Mesenchymal stem cell (in vitro differentiated cells and primary cell): ENCODE results near the gene ARAP3.

Source experiments
- DNase-seq: peaks from one replicate; pipeline ENCODE4 v3.0.0-alpha.2; 2013
- H2AFZ ChIP-seq: one replicate; pipeline ENCODE4 v1.6.1; 2013; ENCODE audit warnings: low read depth, mild to moderate bottlenecking, control low read depth, inconsistent platforms, low read length, moderate library complexity
- H2AK5ac ChIP-seq: 2 replicates; pipeline ENCODE4 v1.6.1; 2013; ENCODE audit warnings: low read length, moderate library complexity, mild to moderate bottlenecking, inconsistent platforms; ENCODE audit not compliant: severe bottlenecking
- H2BK120ac ChIP-seq: one replicate; pipeline ENCODE4 v1.6.1; 2013; ENCODE audit warnings: low read depth, mild to moderate bottlenecking, inconsistent platforms, low read length, moderate library complexity
- H2BK12ac ChIP-seq, 2 experiments: one replicate each; pipeline ENCODE4 v1.6.1; 2013; ENCODE audit warnings: inconsistent platforms in 2 of 2, low read length in 2 of 2, mild to moderate bottlenecking in 2 of 2, moderate library complexity in 2 of 2, control low read depth in 1 of 2
- H2BK15ac ChIP-seq: one replicate; pipeline ENCODE4 v1.6.1; 2013; ENCODE audit warnings: mild to moderate bottlenecking, low read depth, inconsistent platforms; ENCODE audit not compliant: poor library complexity, severe bottlenecking
- H2BK5ac ChIP-seq: 2 replicates; pipeline ENCODE4 v1.6.1; 2013; ENCODE audit warnings: low read depth, mild to moderate bottlenecking, low read length, control low read depth, inconsistent platforms; ENCODE audit not compliant: poor library complexity, severe bottlenecking
- H3K14ac ChIP-seq, 2 experiments: one replicate each; pipeline ENCODE4 v1.6.1; 2013; ENCODE audit warnings: inconsistent platforms in 2 of 2, low read length in 2 of 2, control low read depth in 1 of 2, mild to moderate bottlenecking in 1 of 2, moderate library complexity in 1 of 2
- H3K18ac ChIP-seq, 2 experiments: one replicate each; pipeline ENCODE4 v1.6.1; 2013; ENCODE audit warnings: inconsistent platforms in 2 of 2, low read length in 2 of 2, control low read depth in 1 of 2, low read depth in 1 of 2, mild to moderate bottlenecking in 1 of 2
- H3K23ac ChIP-seq, 2 experiments: one replicate each; pipeline ENCODE4 v1.6.1; 2013; ENCODE audit warnings: inconsistent platforms in 2 of 2, low read length in 2 of 2, mild to moderate bottlenecking in 2 of 2, moderate library complexity in 2 of 2, control low read depth in 1 of 2
- H3K27ac ChIP-seq: 2 replicates; pipeline ENCODE4 v1.5.1; 2013; ENCODE audit warnings: mild to moderate bottlenecking, moderate library complexity, low read length, control low read depth, inconsistent platforms; ENCODE audit not compliant: poor library complexity, severe bottlenecking
- H3K27me3 ChIP-seq, 2 experiments: 2 replicates each; pipeline versions ENCODE4 v1.6.1 to v1.7.0; 2013; ENCODE audit warnings: low read length in 2 of 2, mild to moderate bottlenecking in 2 of 2, moderate library complexity in 2 of 2, control low read depth in 1 of 2, inconsistent platforms in 1 of 2; ENCODE audit not compliant: control insufficient read depth in 1 of 2, insufficient read depth in 1 of 2
- H3K36me3 ChIP-seq, 2 experiments: 2 replicates each; pipeline versions ENCODE4 v1.6.1 to v1.7.0; 2013; ENCODE audit warnings: low read length in 2 of 2, control low read depth in 1 of 2, inconsistent platforms in 1 of 2, low read depth in 1 of 2, mild to moderate bottlenecking in 1 of 2; ENCODE audit not compliant: insufficient read depth in 2 of 2, control insufficient read depth in 1 of 2
- H3K4ac ChIP-seq, 2 experiments: one replicate each; pipeline ENCODE4 v1.6.1; 2013; ENCODE audit warnings: inconsistent platforms in 2 of 2, low read length in 2 of 2, mild to moderate bottlenecking in 2 of 2, moderate library complexity in 2 of 2, control low read depth in 1 of 2, low read depth in 1 of 2
- H3K4me1 ChIP-seq: 2 replicates; pipeline ENCODE4 v1.6.1; 2013; ENCODE audit warnings: low read depth, low read length, control low read depth; ENCODE audit not compliant: control insufficient read depth, insufficient read depth
- H3K4me2 ChIP-seq: 2 replicates; pipeline ENCODE4 v1.6.1; 2013; ENCODE audit warnings: low read length, mild to moderate bottlenecking, inconsistent platforms; ENCODE audit not compliant: poor library complexity, severe bottlenecking
- H3K4me3 ChIP-seq, 2 experiments: 2 replicates each; pipeline versions ENCODE4 v1.5.1 to v1.7.0; 2013; ENCODE audit warnings: low read length in 2 of 2, mild to moderate bottlenecking in 2 of 2, control low read depth in 1 of 2, low read depth in 1 of 2; ENCODE audit not compliant: insufficient read depth in 1 of 2
- H3K79me1 ChIP-seq: replicated peaks from 2 replicates; pipeline ENCODE4 v1.6.1; 2013; ENCODE audit warnings: mild to moderate bottlenecking, control low read depth, low read length, inconsistent platforms; ENCODE audit not compliant: poor library complexity, severe bottlenecking
- H3K9ac ChIP-seq: 2 replicates; pipeline ENCODE4 v1.7.0; 2013; ENCODE audit warnings: mild to moderate bottlenecking, low read length, moderate library complexity
- H3K9me3 ChIP-seq: 2 replicates; pipeline ENCODE4 v1.7.0; 2013; ENCODE audit warnings: mild to moderate bottlenecking, low read length; ENCODE audit not compliant: control insufficient read depth
- H4K8ac ChIP-seq: one replicate; pipeline ENCODE4 v1.6.1; 2013; ENCODE audit warnings: inconsistent platforms, mild to moderate bottlenecking, low read length, moderate library complexity
- H4K91ac ChIP-seq: one replicate; pipeline ENCODE4 v1.6.1; 2013; ENCODE audit warnings: mild to moderate bottlenecking, low read length, inconsistent platforms
- WGBS: methylation state at CpG from one replicate; pipeline ENCODE4 v1.1.7; 2013; ENCODE audit warnings: mixed read lengths; 5-methylcytosine and 5-hydroxymethylcytosine counted together

ARAP3 gene

GRCh38 chr5:141623611-141624010 lies 58.4 kb downstream of the ARAP3 start:
- Histone ChIP-seq H3K23ac (no peak overlapping the region), H2AFZ (no peak overlapping the region), H3K79me1 (peaks cover 12% of the 10 kb centered on the region), H3K4ac (no peak overlapping the region), H2AK5ac (no peak overlapping the region), H3K9ac (no peak overlapping the region), H3K4me1 (no peaks in the 10 kb centered on the region), H2BK5ac (no peak overlapping the region), H3K27ac (no peak overlapping the region), H3K18ac (no peak overlapping the region), H4K91ac (no peak overlapping the region), H3K36me3 (peaks cover 44 to 78% of the 10 kb centered on the region in 2 experiments), H3K4me2 (no peak overlapping the region), H3K4me3 (no peak overlapping the region), H3K27me3 (no peaks in the 10 kb centered on the region), H2BK15ac (no peak overlapping the region), H3K14ac (no peak overlapping the region), H2BK12ac (no peak overlapping the region), H4K8ac (no peak overlapping the region), H3K9me3 (no peaks in the 10 kb centered on the region), H2BK120ac (no peak overlapping the region)
- DNase-seq: no peak
- 95% methylated on average over 5 of the region's 5 CpGs for WGBS

- no peak overlapping the region for H2AK5ac ChIP-seq
- no peak overlapping the region for H3K23ac ChIP-seq
- no peaks in the 10 kb centered on the region for H3K27me3 ChIP-seq
- no peak overlapping the region for H3K9ac ChIP-seq
- no peak overlapping the region for H4K91ac ChIP-seq
- no peak overlapping the region for H2AFZ ChIP-seq
- peaks cover 41 to 74% of the 10 kb centered on the region in 2 experiments for H3K36me3 ChIP-seq
- H3K4ac ChIP-seq: no peak overlapping the region
- no peaks in the 10 kb centered on the region for H3K4me1 ChIP-seq
- H3K9me3 ChIP-seq: no peaks in the 10 kb centered on the region
- H2BK15ac ChIP-seq: no peak overlapping the region
- H2BK12ac ChIP-seq: no peak overlapping the region
- no peak for DNase-seq
- H2BK5ac ChIP-seq: no peak overlapping the region
- H3K14ac ChIP-seq: no peak overlapping the region
- peaks cover 9% of the 10 kb centered on the region for H3K79me1 ChIP-seq
- no peak overlapping the region for H3K4me3 ChIP-seq
- H3K4me2 ChIP-seq: no peak overlapping the region
- no peak overlapping the region for H3K27ac ChIP-seq
- H4K8ac ChIP-seq: no peak overlapping the region
- no peak overlapping the region for H3K18ac ChIP-seq
- no peak overlapping the region for H2BK120ac ChIP-seq
Measured at GRCh38 chr5:141623186-141623585, 58.8 kb downstream of the ARAP3 start.

- Histone ChIP-seq H3K79me1 (peaks cover under 1% of the 10 kb centered on the region), H2BK12ac (no peak within 1 kb of the TSS), H3K36me3 (peaks cover 19 to 38% of the 10 kb centered on the region in 2 experiments)
Measured at GRCh38 chr5:141618804-141619554, 63.1 kb downstream of the ARAP3 start, which contains the start of gene DIAPH1. Gene DIAPH1 (minus strand): TSS chr5:141619000. CDS start chr5:141618914, 86 bp downstream.

GRCh38 chr5:141618030-141618803 lies 63.8 kb downstream of the ARAP3 start:
- no peak overlapping the region for H2BK12ac ChIP-seq
- H4K91ac ChIP-seq: no peak overlapping the region
- H3K4me1 ChIP-seq: no peaks in the 10 kb centered on the region
- peaks cover 2% of the 10 kb centered on the region for H3K79me1 ChIP-seq
- no peak overlapping the region for H3K14ac ChIP-seq
- no peak overlapping the region for H2BK120ac ChIP-seq
- peak; percentile 49 for DNase-seq
- H3K23ac ChIP-seq: peak overlapping the region in 1 of 2 experiments; percentile 60
- H3K27me3 ChIP-seq: no peaks in the 10 kb centered on the region
- H3K4me3 ChIP-seq: peak overlapping the region; percentile 81 to 93
- peak overlapping the region in 1 of 2 experiments; percentile 37 for H3K4ac ChIP-seq
- peak overlapping the region; percentile 91 for H3K9ac ChIP-seq
- H2BK15ac ChIP-seq: peak overlapping the region; percentile 78
- H3K36me3 ChIP-seq: peaks cover 15 to 32% of the 10 kb centered on the region in 2 experiments
- peak overlapping the region; percentile 66 for H2AFZ ChIP-seq
- H4K8ac ChIP-seq: no peak overlapping the region
- H3K4me2 ChIP-seq: peak overlapping the region; percentile 70
- peak overlapping the region; percentile 85 for H2BK5ac ChIP-seq
- H3K18ac ChIP-seq: peak overlapping the region in 1 of 2 experiments; percentile 47
- H3K9me3 ChIP-seq: no peaks in the 10 kb centered on the region
- WGBS: under 1% methylated on average over 36 of the region's 36 CpGs
- peak overlapping the region; percentile 24 for H3K27ac ChIP-seq
- H2AK5ac ChIP-seq: no peak overlapping the region

More at GRCh38 chr5:141618804-141619554, 63.1 kb downstream of the ARAP3 start, which contains the start of gene DIAPH1:
- Histone ChIP-seq H3K4me2 (peak within 1 kb of the TSS; percentile 70), H2BK120ac (no peak within 1 kb of the TSS), H2AK5ac (no peak within 1 kb of the TSS), H3K4me1 (no peaks in the 10 kb centered on the region), H2BK5ac (peak within 1 kb of the TSS; percentile 85), H3K27me3 (no peaks in the 10 kb centered on the region), H3K27ac (peak within 1 kb of the TSS; percentile 24), H3K4me3 (peak within 1 kb of the TSS; percentile 81 to 93), H3K18ac (peak within 1 kb of the TSS in 1 of 2 experiments; percentile 47), H4K8ac (no peak within 1 kb of the TSS), H4K91ac (no peak within 1 kb of the TSS), H2BK15ac (peak within 1 kb of the TSS; percentile 78), H2AFZ (peak within 1 kb of the TSS; percentile 66), H3K9me3 (no peaks in the 10 kb centered on the region), H3K4ac (peak within 1 kb of the TSS in 1 of 2 experiments; percentile 37), H3K9ac (peak within 1 kb of the TSS; percentile 91), H3K23ac (peak within 1 kb of the TSS in 1 of 2 experiments; percentile 60), H3K14ac (no peak within 1 kb of the TSS)
- peak; percentile 96 for DNase-seq
- 4% methylated on average over 43 of the region's 70 CpGs for WGBS
